ENCODE data around the gene TMEM258. TPM values are rescaled to one million over a fixed set of nuclear protein-coding genes. Genes with fewer than 3 reads are reported as not detected.

The TMEM258 gene
- total and polyA plus RNA-seq, 2 donors (not counting 3 experiments of a cell fraction or from before 2014, with no cell fraction given) = 140 to 534 TPM

DNA sequence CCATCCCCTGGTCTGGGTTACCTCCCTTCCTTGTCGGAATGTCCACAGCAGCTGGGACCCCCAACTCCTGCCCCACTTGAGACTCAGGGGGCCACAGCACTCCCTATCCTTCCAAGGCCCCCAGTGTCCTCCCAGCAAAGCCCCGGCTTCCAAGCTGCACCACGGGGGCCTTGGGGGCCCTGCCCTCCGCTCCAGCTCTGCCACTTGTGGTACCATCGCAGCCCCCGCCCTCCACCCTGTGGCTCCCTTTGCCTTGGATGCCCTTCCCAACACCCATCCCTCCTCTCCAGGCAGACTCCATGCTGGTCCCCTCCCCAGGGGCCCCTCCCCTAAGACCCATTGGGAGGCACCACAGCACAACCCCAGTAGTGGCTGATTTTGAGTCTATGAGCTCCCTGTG is 17.3 kb downstream of the TMEM258 start:
- Histone ChIP-seq H4K20me1 (replicated peaks; ENCODE audit: control insufficient read depth, extremely low read depth, insufficient read depth, low read length) (no peaks in the 10 kb centered on the region), H3K4me3 (replicated peaks in 1 of 3; ENCODE audit: insufficient read depth in 1 of 3, low read depth in 1 of 3, low read length in 3 of 3) (no peak overlapping the region), H3K4me1 (ENCODE audit: control insufficient read depth, extremely low read depth, insufficient read depth, low read length) (peaks cover 6% of the 10 kb centered on the region), H3K9me1 (replicated peaks; ENCODE audit: control insufficient read depth, extremely low read depth, insufficient read depth, low read length) (no peaks in the 10 kb centered on the region), H3K27ac (ENCODE audit: insufficient read depth, low read depth, low read length) (no peak overlapping the region), H3K9ac (replicated peaks; ENCODE audit: extremely low read depth, insufficient read depth, low read length) (no peak overlapping the region), H3K36me3 (ENCODE audit: control insufficient read depth in 2 of 2, extremely low read depth in 1 of 2, insufficient read depth in 2 of 2, low read length in 2 of 2) (no peaks in the 10 kb centered on the region), H3K9me3 (replicated peaks; ENCODE audit: control insufficient read depth, insufficient read depth, low read length) (no peaks in the 10 kb centered on the region), H3K4me2 (ENCODE audit: insufficient read depth, low read length) (no peak overlapping the region), H3K79me2 (ENCODE audit: control insufficient read depth, insufficient read depth, low read length) (no peaks in the 10 kb centered on the region), H2AFZ (ENCODE audit: low read depth, low read length) (no peak overlapping the region), H3K27me3 (ENCODE audit: control insufficient read depth in 2 of 2, insufficient read depth in 2 of 2, low read length in 2 of 2) (no peaks in the 10 kb centered on the region)
- DNase-seq (ENCODE audit: low read depth, low spot score) (no peak), FAIRE-seq (no peak)
- intact Hi-C loops (cut with micrococcal nuclease) = no loop called here
- TF ChIP-seq EZH2 (IDR thresholded peaks at IDR 0.05; ENCODE audit: borderline replicate concordance, low read depth, low read length, severe bottlenecking) = no peak
- BruUV-seq (replicated peaks) = no TSS peak
- CTCF ChIA-PET = interaction anchor here (0.8 to 4.1 kb wide), 4 partner anchors 8 to 26 kb away, joined by 3 to 91 read pairs (median 5); no protein-coding TSS in a partner anchor
- POLR2A ChIA-PET = no interaction called here
- dilution Hi-C loops (cut with MboI; ENCODE audit: extremely low pct_ligation_motif_present, low sequenced_read_pairs) = no loop called here

DNA sequence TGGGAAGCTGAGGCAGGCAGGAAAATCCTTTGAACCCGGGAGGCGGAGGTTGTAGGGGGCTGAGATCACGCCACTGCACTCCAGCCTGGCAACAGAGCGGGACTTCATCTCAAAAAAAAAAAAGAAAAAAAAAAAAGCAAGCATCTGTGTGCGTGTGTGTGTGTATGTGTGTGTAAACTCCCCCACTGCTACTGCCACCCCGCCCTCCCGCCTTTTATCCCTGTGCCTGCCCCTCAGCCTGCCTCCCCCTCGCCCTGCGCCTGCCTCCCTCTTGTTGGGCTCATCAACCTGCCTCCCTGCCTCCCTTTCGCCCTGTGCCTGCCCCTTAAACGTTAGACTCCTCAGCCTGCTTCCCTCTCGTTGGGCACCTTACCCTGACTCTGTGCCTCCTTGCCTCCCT is 18.0 kb downstream of the TMEM258 start:
- Histone ChIP-seq H2AFZ (ENCODE audit: low read depth, low read length) (no peak overlapping the region), H3K9me1 (replicated peaks; ENCODE audit: control insufficient read depth, extremely low read depth, insufficient read depth, low read length) (no peaks in the 10 kb centered on the region), H3K4me2 (ENCODE audit: insufficient read depth, low read length) (no peak overlapping the region), H3K9ac (replicated peaks; ENCODE audit: extremely low read depth, insufficient read depth, low read length) (no peak overlapping the region), H3K9me3 (replicated peaks; ENCODE audit: control insufficient read depth, insufficient read depth, low read length) (no peaks in the 10 kb centered on the region), H3K36me3 (ENCODE audit: control insufficient read depth in 2 of 2, extremely low read depth in 1 of 2, insufficient read depth in 2 of 2, low read length in 2 of 2) (no peaks in the 10 kb centered on the region), H3K4me1 (ENCODE audit: control insufficient read depth, extremely low read depth, insufficient read depth, low read length) (peaks cover 6% of the 10 kb centered on the region), H3K27ac (ENCODE audit: insufficient read depth, low read depth, low read length) (no peak overlapping the region), H3K79me2 (ENCODE audit: control insufficient read depth, insufficient read depth, low read length) (no peaks in the 10 kb centered on the region), H3K27me3 (ENCODE audit: control insufficient read depth in 2 of 2, insufficient read depth in 2 of 2, low read length in 2 of 2) (no peaks in the 10 kb centered on the region), H3K4me3 (replicated peaks in 1 of 3; ENCODE audit: insufficient read depth in 1 of 3, low read depth in 1 of 3, low read length in 3 of 3) (no peak overlapping the region), H4K20me1 (replicated peaks; ENCODE audit: control insufficient read depth, extremely low read depth, insufficient read depth, low read length) (no peaks in the 10 kb centered on the region)
- ChIA-PET CTCF (interaction anchor here (4.1 kb wide), 1 partner anchor 26 kb away, joined by 91 read pairs; no protein-coding TSS in a partner anchor), POLR2A (no interaction called here)
- TF ChIP-seq, protein P1, sequence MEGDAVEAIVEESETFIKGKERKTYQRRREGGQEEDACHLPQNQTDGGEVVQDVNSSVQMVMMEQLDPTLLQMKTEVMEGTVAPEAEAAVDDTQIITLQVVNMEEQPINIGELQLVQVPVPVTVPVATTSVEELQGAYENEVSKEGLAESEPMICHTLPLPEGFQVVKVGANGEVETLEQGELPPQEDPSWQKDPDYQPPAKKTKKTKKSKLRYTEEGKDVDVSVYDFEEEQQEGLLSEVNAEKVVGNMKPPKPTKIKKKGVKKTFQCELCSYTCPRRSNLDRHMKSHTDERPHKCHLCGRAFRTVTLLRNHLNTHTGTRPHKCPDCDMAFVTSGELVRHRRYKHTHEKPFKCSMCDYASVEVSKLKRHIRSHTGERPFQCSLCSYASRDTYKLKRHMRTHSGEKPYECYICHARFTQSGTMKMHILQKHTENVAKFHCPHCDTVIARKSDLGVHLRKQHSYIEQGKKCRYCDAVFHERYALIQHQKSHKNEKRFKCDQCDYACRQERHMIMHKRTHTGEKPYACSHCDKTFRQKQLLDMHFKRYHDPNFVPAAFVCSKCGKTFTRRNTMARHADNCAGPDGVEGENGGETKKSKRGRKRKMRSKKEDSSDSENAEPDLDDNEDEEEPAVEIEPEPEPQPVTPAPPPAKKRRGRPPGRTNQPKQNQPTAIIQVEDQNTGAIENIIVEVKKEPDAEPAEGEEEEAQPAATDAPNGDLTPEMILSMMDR (IDR thresholded peaks at IDR 0.05; ENCODE audit: extremely low read depth in 1 of 2, insufficient read depth in 1 of 2, low read depth in 1 of 2, low read length in 2 of 2) = no peak
- TF ChIP-seq POLR2A (IDR thresholded peaks at IDR 0.05; ENCODE audit: low read depth, low read length) = no peak
- no peak for TF ChIP-seq POLR2AphosphoS5 (IDR thresholded peaks at IDR 0.05; ENCODE audit: insufficient read depth, low read depth, low read length)
- TF ChIP-seq JUN (IDR thresholded peaks at IDR 0.05; ENCODE audit: borderline replicate concordance, insufficient read depth, insufficient read length, low read depth) = no peak
- TF ChIP-seq FOS (IDR thresholded peaks at IDR 0.05; ENCODE audit: borderline replicate concordance, insufficient read depth, low read length) = no peak
- TF ChIP-seq EZH2 (IDR thresholded peaks at IDR 0.05; ENCODE audit: borderline replicate concordance, low read depth, low read length, severe bottlenecking) = no peak
- TF ChIP-seq MYC (IDR thresholded peaks at IDR 0.05; ENCODE audit: low read depth, low read length) = no peak
- TF ChIP-seq, protein P2, sequence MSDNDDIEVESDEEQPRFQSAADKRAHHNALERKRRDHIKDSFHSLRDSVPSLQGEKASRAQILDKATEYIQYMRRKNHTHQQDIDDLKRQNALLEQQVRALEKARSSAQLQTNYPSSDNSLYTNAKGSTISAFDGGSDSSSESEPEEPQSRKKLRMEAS (IDR thresholded peaks at IDR 0.05; ENCODE audit: insufficient read depth, insufficient read length) = no peak
- TF ChIP-seq GATA2 (IDR thresholded peaks at IDR 0.05; ENCODE audit: insufficient read depth, insufficient read length, low read depth, low read length) = no peak
- dilution Hi-C loops (cut with MboI; ENCODE audit: extremely low pct_ligation_motif_present, low sequenced_read_pairs) (no loop called here), intact Hi-C loops (cut with micrococcal nuclease) (no loop called here)
- no peak for FAIRE-seq
- DNase-seq (ENCODE audit: low read depth, low spot score) = no peak
- BruUV-seq (replicated peaks) = no TSS peak
